Heart right ventricle (tissue), 16 donors: Measurements from ENCODE around the gene OR52E4. TPM values are rescaled to one million over a fixed set of nuclear protein-coding genes. Genes with fewer than 3 reads are reported as not detected.

Experiments
- ATAC-seq, 8 donors: fragments of 200-7000 bp; cut with Tn5 transposase; one replicate each; pipeline ENCODE4 v1.9.1; 2020; ENCODE audit warnings: mild to moderate bottlenecking in 8 of 8, moderate library complexity in 8 of 8, moderate number of reproducible peaks in 1 of 8
- DNase-seq, 2 donors: peaks; one replicate each; pipeline ENCODE4 v3.0.0-alpha.2; 2020
- H3K27ac ChIP-seq, 10 donors: fragments of 200-600 bp; sonication (generic) in 2 of 10; one replicate each; pipeline versions ENCODE4 v1.5.0 to v1.8.0; 2020 to 2022; ENCODE audit warnings: mild to moderate bottlenecking in 3 of 10
- H3K27me3 ChIP-seq, 7 donors: fragments of 200-600 bp; one replicate each; pipeline ENCODE4 v1.8.0; 2021 to 2022; ENCODE audit warnings: mild to moderate bottlenecking in 2 of 7
- H3K36me3 ChIP-seq, 9 donors: fragments of 200-600 bp; sonication (generic) in 1 of 9; one replicate each; pipeline versions ENCODE4 v1.5.0 to v1.8.0; 2020 to 2022; ENCODE audit warnings: mild to moderate bottlenecking in 2 of 9
- H3K4me1 ChIP-seq, 9 donors: fragments of 200-600 bp; sonication (generic) in 1 of 9; one replicate each; pipeline versions ENCODE4 v1.5.0 to v1.8.0; 2020 to 2022; ENCODE audit warnings: mild to moderate bottlenecking in 4 of 9
- H3K4me3 ChIP-seq, 10 donors: fragments of 200-600 bp; sonication (generic) in 2 of 10; one replicate each; pipeline versions ENCODE4 v1.5.0 to v1.8.0; 2020 to 2022; ENCODE audit warnings: mild to moderate bottlenecking in 7 of 10, moderate library complexity in 2 of 10
- H3K9me3 ChIP-seq, 11 donors: fragments of 200-600 bp in 10 of 11; sonication (generic) in 2 of 11; one replicate each; pipeline versions ENCODE4 v1.5.0 to v1.8.0; 2013 to 2022; ENCODE audit warnings: mild to moderate bottlenecking in 2 of 11, control low read depth in 1 of 11, moderate library complexity in 1 of 11
- CTCF ChIP-seq, 9 donors: fragments of 200-600 bp; sonication (generic) in 2 of 9; IDR thresholded peaks; one replicate each; pipeline versions ENCODE4 v1.5.0 to v1.8.0; 2021 to 2022; ENCODE audit warnings: antibody characterized with exemption in 9 of 9, mild to moderate bottlenecking in 5 of 9, moderate library complexity in 1 of 9
- WGBS, 2 donors: extraction: QIAGEN DNeasy Blood & Tissue Kit; methylation state at CpG; one replicate each; pipeline ENCODE4 v1.1.7; 2013; ENCODE audit warnings: inconsistent platforms in 1 of 2; 5-methylcytosine and 5-hydroxymethylcytosine counted together
- intact Hi-C, 10 donors: fragments of 100-400 bp; cut with DNase I; formaldehyde crosslinking; loops; one replicate each; pipeline versions ENCODE4 v1.11.1 to v1.14.2; 2022
- polyA plus RNA-seq, 2 donors: library from polyadenylated mRNA; stranded (reverse); fragments of 200-250 nt; gene quantifications; one replicate each; pipeline ENCODE4 v1.2.3, GENCODE V29; 2013
- total RNA-seq, 10 donors: library from RNA; stranded (reverse); fragmentation: NEBNext Ultra II Directional in 3 of 10; extraction: Animal tissue kit (Norgen Biotek cat#: 25700) in 3 of 10; gene quantifications; one replicate each; pipeline versions ENCODE4 v1.2.1 to v1.2.4, GENCODE V29; 2021 to 2023
- donor health status: Arrhythmogenic right ventricular cardiomyopathy.
- donor health status: ischemic (EF 13 %, LVEDD 7.1; RV severe dilation, severe dysfunction).
- donor health status: healthy with polysubstance abuse.
- donor health status: DM: no; HTN: yes; CAD: no.
- donor health status: DM: no; HTN: no; CAD: no.
- donor health status: ischemic (EF 25% LVEDD 6.9; RV normal size, moderate dysfunction).
- donor health status: ischemic (EF 25% LVEDD 5.7; RV mildly dilated, moderate dysfunction).
- donor health status: healthy.
- donor health status: DM: yes; HTN: yes; CAD: no.
- donor health status: Ischemic cardiomyopathy.
- donor health status: ischemic (EF 35%, LVEDD 5.7; RV mildly dilated, moderate dysfunction).
- donor health status: nonischemic (EF 11% LVEDD 7.7; RV severe dilation, severe dysfunction).
- donor health status: DM: yes; HTN: yes; CAD: no.
- donor health status: PGD.
- donor health status: ischemic (EF 29% LVEDD 5.4; RV normal size, mild dysfunction).
- donor health status: nonischemic (EF 23%, LVEDD 6.1; RV moderate dilation, normal function).

OR52E4 gene
- total and polyA plus RNA-seq, 12 donors: not detected

GRCh38 chr11:5841797-5842196, 38.6 kb upstream of the OR52E4 start, which contains the start of gene OR52E6:
TSS of gene OR52E6 (minus strand) at chr11:5841897. CDS start at chr11:5841897, 0 bp downstream.
- H3K4me1 ChIP-seq: no peaks in the 10 kb centered on the region
- no peaks in the 10 kb centered on the region for H3K9me3 ChIP-seq
- H3K36me3 ChIP-seq: no peaks in the 10 kb centered on the region
- intact Hi-C loops: no loop called here
- H3K27ac ChIP-seq: no peak within 1 kb of the TSS
- TF ChIP-seq CTCF (IDR thresholded peaks at IDR 0.05): no peak
- ATAC-seq (no peak), DNase-seq (no peak)
- H3K27me3 ChIP-seq: no peaks in the 10 kb centered on the region
- WGBS, 2 donors: 65 to 84% methylated on average over 1 of the region's 1 CpG
- H3K4me3 ChIP-seq: no peak within 1 kb of the TSS

GRCh38 chr11:5846701-5847100, 33.7 kb upstream of the OR52E4 start:
- DNase-seq: no peak
- Histone ChIP-seq H3K4me1 (no peaks in the 10 kb centered on the region), H3K4me3 (no peak overlapping the region), H3K9me3 (peaks cover 0 to 12% (median 0%) of the 10 kb centered on the region in 11 donors), H3K27ac (no peak overlapping the region), H3K36me3 (no peaks in the 10 kb centered on the region), H3K27me3 (no peaks in the 10 kb centered on the region)
- no peak for TF ChIP-seq CTCF (IDR thresholded peaks at IDR 0.05)
- ATAC-seq: no peak
- whole genome bisulfite sequencing, 2 donors: 45 to 51% methylated on average over 1 of the region's 1 CpG
- intact Hi-C loops: no loop called here

GRCh38 chr11:5847711-5848110, 32.7 kb upstream of the OR52E4 start:
- peaks cover 0 to 20% (median 0%) of the 10 kb centered on the region in 11 donors for H3K9me3 ChIP-seq
- intact Hi-C loops: no loop called here
- TF ChIP-seq CTCF (IDR thresholded peaks at IDR 0.05): no peak
- DNase-seq (no peak), ATAC-seq (no peak)
- no peaks in the 10 kb centered on the region for H3K36me3 ChIP-seq
- H3K4me1 ChIP-seq: no peaks in the 10 kb centered on the region
- H3K4me3 ChIP-seq: no peak overlapping the region
- H3K27me3 ChIP-seq: no peaks in the 10 kb centered on the region
- no peak overlapping the region for H3K27ac ChIP-seq

GRCh38 chr11:5851002-5851401, 29.4 kb upstream of the OR52E4 start:
- intact Hi-C loops: no loop called here
- TF ChIP-seq CTCF (IDR thresholded peaks at IDR 0.05): no peak

More at GRCh38 chr11:5851002-5851401, 29.4 kb upstream of the OR52E4 start:
- no peaks in the 10 kb centered on the region for H3K27me3 ChIP-seq
- no peak overlapping the region for H3K4me3 ChIP-seq
- DNase-seq (no peak), ATAC-seq (no peak)
- no peaks in the 10 kb centered on the region for H3K36me3 ChIP-seq
- WGBS, 2 donors: 89 to 95% methylated on average over 1 of the region's 1 CpG
- H3K27ac ChIP-seq: no peak overlapping the region
- H3K4me1 ChIP-seq: no peaks in the 10 kb centered on the region
- H3K9me3 ChIP-seq: peaks cover 0 to 29% (median 0%) of the 10 kb centered on the region in 11 donors
